Body of pancreas (tissue), 4 donors: Measurements from ENCODE around the gene NOL9. TPM values are rescaled to one million over a fixed set of nuclear protein-coding genes. Genes with fewer than 3 reads are reported as not detected.

ENCODE experiments used
- ATAC-seq: fragments of 150-250 bp; one replicate; pipeline ENCODE4 v1.9.1; 2016
- DNase-seq, 4 donors: peaks; one replicate each; pipeline ENCODE4 v3.0.0-alpha.2; 2019
- H3K27ac ChIP-seq, 4 donors: fragments of 200-600 bp; sonication (generic); 1 replicate in 3 of 4; 2 replicates in 1 of 4; pipeline versions ENCODE4 v1.5.1 to v1.6.1; 2016 to 2019; ENCODE audit warnings: mild to moderate bottlenecking in 1 of 4, mixed read lengths in 1 of 4, moderate library complexity in 1 of 4
- H3K27me3 ChIP-seq, 2 donors: fragments of 200-600 bp; sonication (generic); one replicate each; pipeline ENCODE4 v1.6.0; 2016; ENCODE audit warnings: mild to moderate bottlenecking in 1 of 2
- H3K36me3 ChIP-seq, 2 donors: fragments of 200-600 bp; sonication (generic); replicated peaks in 1 of 2; 2 replicates each; pipeline ENCODE4 v1.5.1; 2016; ENCODE audit warnings: low read depth in 2 of 2; ENCODE audit not compliant: insufficient read depth in 1 of 2
- H3K4me1 ChIP-seq: fragments of 200-600 bp; sonication (generic); one replicate; pipeline ENCODE4 v1.6.0; 2016
- H3K4me3 ChIP-seq, 2 donors: fragments of 200-600 bp; sonication (generic); 1 replicate in 1 of 2; 2 replicates in 1 of 2; pipeline ENCODE4 v1.5.1; 2016 to 2019
- H3K9me3 ChIP-seq, 3 donors: fragments of 200-600 bp; sonication (generic); 1 replicate in 2 of 3; 2 replicates in 1 of 3; pipeline ENCODE4 v1.5.1; 2016
- CTCF ChIP-seq, 7 experiments: fragments of 450-650 bp in 4 of 7; fragments of 200-600 bp in 3 of 7; sonication (generic) in 3 of 7; IDR thresholded peaks; one replicate each; pipeline ENCODE4 v1.5.1; 2016 to 2019; ENCODE audit warnings: antibody characterized with exemption in 7 of 7
- POLR2A ChIP-seq, 3 donors: fragments of 450-650 bp; IDR thresholded peaks; one replicate each; pipeline ENCODE4 v1.6.1; 2016; ENCODE audit warnings: antibody characterized with exemption in 3 of 3, mild to moderate bottlenecking in 2 of 3
- WGBS, 2 donors: methylation state at CpG; one replicate each; pipeline ENCODE4 v1.1.5; 2017; 5-methylcytosine and 5-hydroxymethylcytosine counted together
- intact Hi-C: fragments of 100-400 bp; cut with DNase I; formaldehyde crosslinking; loops from one replicate; pipeline ENCODE4 v1.15.1; 2023
- total RNA-seq, 2 donors: library from RNA; depleted of rRNA; stranded (reverse); fragments of >200 nt; gene quantifications; one replicate each; pipeline ENCODE4 v1.1.0, GENCODE V29; 2016

Gene NOL9
- total RNA-seq, 2 donors from 2014 or later = 13.7 to 27.4 TPM

GRCh38 chr1:6511561-6512244, 42.6 kb downstream of the NOL9 start:
- Histone ChIP-seq H3K4me3 (no peak overlapping the region), H3K27me3 (no peaks in the 10 kb centered on the region), H3K27ac (no peak overlapping the region), H3K36me3 (no peaks in the 10 kb centered on the region), H3K9me3 (no peaks in the 10 kb centered on the region), H3K4me1 (no peaks in the 10 kb centered on the region)
- intact Hi-C loops = no loop called here
- no peak for TF ChIP-seq CTCF (IDR thresholded peaks at IDR 0.05)
- DNase-seq (no peak), ATAC-seq (no peak)
- 81 to 82% methylated on average over 9 to 15 of the region's 16 CpGs for WGBS, 2 donors

GRCh38 chr1:6511056-6511455, 43.3 kb downstream of the NOL9 start:
- no peak overlapping the region for H3K27ac ChIP-seq
- WGBS, 2 donors = 67 to 74% methylated on average over 5 to 6 of the region's 6 CpGs
- TF ChIP-seq CTCF (IDR thresholded peaks at IDR 0.05) (no peak), POLR2A (IDR thresholded peaks at IDR 0.05) (no peak)
- no peaks in the 10 kb centered on the region for H3K36me3 ChIP-seq
- no peaks in the 10 kb centered on the region for H3K9me3 ChIP-seq
- H3K4me1 ChIP-seq = no peaks in the 10 kb centered on the region
- H3K27me3 ChIP-seq = no peaks in the 10 kb centered on the region
- intact Hi-C loops = no loop called here
- no peak for ATAC-seq
- DNase-seq = no peak
- no peak overlapping the region for H3K4me3 ChIP-seq

GRCh38 chr1:6510493-6510892, 43.8 kb downstream of the NOL9 start:
- ATAC-seq (no peak), DNase-seq (no peak)
- intact Hi-C loops = no loop called here
- Histone ChIP-seq H3K27ac (no peak overlapping the region), H3K27me3 (no peaks in the 10 kb centered on the region), H3K9me3 (no peaks in the 10 kb centered on the region), H3K4me1 (no peaks in the 10 kb centered on the region), H3K4me3 (no peak overlapping the region), H3K36me3 (no peaks in the 10 kb centered on the region)
- 65 to 97% methylated on average over 4 to 6 of the region's 6 CpGs for WGBS, 2 donors
- TF ChIP-seq POLR2A (IDR thresholded peaks at IDR 0.05) (no peak), CTCF (IDR thresholded peaks at IDR 0.05) (no peak)

- 76 to 83% methylated on average over 1 to 9 of the region's 10 CpGs for WGBS, 2 donors
- intact Hi-C loops = no loop called here
- DNase-seq = no peak
- Histone ChIP-seq H3K27me3 (no peaks in the 10 kb centered on the region), H3K4me1 (no peaks in the 10 kb centered on the region), H3K4me3 (no peak overlapping the region), H3K9me3 (no peaks in the 10 kb centered on the region), H3K36me3 (no peaks in the 10 kb centered on the region), H3K27ac (no peak overlapping the region)
- ATAC-seq = no peak
- TF ChIP-seq CTCF (IDR thresholded peaks at IDR 0.05) = no peak
- no peak for TF ChIP-seq POLR2A (IDR thresholded peaks at IDR 0.05)
These were observed 44.4 kb downstream of the NOL9 start for GRCh38 chr1:6509919-6510291.

- no peaks in the 10 kb centered on the region for H3K9me3 ChIP-seq
- no peak overlapping the region for H3K27ac ChIP-seq
- H3K27me3 ChIP-seq = no peaks in the 10 kb centered on the region
- WGBS, 2 donors = 49 to 63% methylated on average over 14 to 20 of the region's 20 CpGs
- ATAC-seq (no peak), DNase-seq (no peak)
- no peaks in the 10 kb centered on the region for H3K36me3 ChIP-seq
- no peak overlapping the region for H3K4me3 ChIP-seq
- intact Hi-C loops = no loop called here
- no peaks in the 10 kb centered on the region for H3K4me1 ChIP-seq
- TF ChIP-seq CTCF (IDR thresholded peaks at IDR 0.05) (no peak), POLR2A (IDR thresholded peaks at IDR 0.05) (no peak)
These were observed 44.9 kb downstream of the NOL9 start for GRCh38 chr1:6509220-6509918.
